HG03342 (cell line): Measurements from ENCODE around the gene TAT.
"Not testable (repeated sequence)": the region's sequence is repeated elsewhere in the genome, so short reads cannot be mapped to it uniquely, and the experiment has no call there.

Source experiments
- ATAC-seq: cut with Tn5 transposase; IDR thresholded peaks from one replicate; pipeline ENCODE4 v1.9.1; 2021; ENCODE audit warnings: mild to moderate bottlenecking, moderate library complexity; ENCODE audit not compliant: unreplicated experiment

The TAT gene

DNA sequence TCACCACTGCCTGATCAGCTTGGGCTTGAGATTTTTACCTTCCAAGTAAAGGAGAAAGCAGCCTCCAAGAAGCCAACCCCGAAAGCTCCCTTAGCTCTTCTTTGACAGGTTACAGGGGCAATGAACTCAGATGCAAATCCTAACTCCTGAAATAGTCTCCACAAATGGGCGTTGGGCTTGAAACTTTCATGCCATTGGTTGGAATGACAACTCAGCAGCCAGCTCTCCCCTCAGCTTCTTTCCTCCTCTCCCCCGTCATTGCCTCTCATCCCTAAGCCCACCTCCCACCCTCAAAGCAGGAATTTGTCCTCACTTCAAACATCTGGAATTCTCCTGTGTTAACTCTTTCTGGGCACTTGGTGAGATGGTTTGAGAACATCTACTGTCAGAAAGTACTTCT lies at the start of gene TAT:
TAT (minus strand) TSS at position 122 of the 400 bp plus-strand sequence. CDS start 677 bp downstream, outside the sequence.
- ATAC-seq = no peak

DNA sequence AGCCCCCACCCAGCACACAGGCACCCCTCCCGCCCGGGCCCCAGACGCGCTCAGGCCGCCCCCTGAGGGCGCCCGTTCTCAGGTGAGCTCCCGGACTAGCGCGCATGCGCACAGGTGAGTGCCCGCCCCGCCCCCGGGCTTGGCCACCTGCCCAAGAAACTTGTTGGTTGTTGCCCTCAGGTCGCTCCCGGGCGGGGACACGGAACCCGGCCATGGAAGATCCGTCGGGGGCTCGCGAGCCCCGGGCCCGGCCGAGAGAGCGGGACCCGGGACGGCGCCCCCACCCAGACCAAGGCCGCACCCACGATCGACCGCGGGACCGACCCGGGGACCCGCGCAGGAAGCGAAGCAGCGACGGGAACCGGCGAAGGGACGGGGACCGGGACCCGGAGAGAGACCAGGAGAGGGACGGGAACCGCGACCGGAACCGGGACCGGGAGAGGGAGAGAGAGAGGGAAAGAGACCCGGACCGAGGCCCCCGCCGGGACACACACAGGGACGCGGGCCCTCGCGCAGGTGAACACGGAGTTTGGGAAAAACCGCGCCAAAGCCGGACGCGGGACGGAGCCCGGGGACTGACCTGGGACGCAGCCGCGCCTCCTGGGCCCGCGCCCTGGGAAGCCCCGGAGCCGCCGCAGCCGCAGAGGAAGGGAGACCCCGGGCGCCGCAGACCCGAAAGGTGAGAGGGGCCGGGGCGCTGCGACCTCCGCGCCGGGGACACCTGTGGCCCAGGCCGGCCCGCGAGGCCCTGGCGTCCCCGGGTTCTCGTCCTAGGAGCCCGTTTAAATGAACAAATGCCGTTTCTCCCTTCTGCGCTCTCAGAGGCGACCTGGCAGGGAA lies 49.3 kb upstream of the TAT start, which contains the start of gene MARVELD3:
MARVELD3 (plus strand) TSS at position 167 of the 840 bp plus-strand sequence; CDS start at position 213, 46 bp downstream.
- ATAC-seq = no peak

DNA sequence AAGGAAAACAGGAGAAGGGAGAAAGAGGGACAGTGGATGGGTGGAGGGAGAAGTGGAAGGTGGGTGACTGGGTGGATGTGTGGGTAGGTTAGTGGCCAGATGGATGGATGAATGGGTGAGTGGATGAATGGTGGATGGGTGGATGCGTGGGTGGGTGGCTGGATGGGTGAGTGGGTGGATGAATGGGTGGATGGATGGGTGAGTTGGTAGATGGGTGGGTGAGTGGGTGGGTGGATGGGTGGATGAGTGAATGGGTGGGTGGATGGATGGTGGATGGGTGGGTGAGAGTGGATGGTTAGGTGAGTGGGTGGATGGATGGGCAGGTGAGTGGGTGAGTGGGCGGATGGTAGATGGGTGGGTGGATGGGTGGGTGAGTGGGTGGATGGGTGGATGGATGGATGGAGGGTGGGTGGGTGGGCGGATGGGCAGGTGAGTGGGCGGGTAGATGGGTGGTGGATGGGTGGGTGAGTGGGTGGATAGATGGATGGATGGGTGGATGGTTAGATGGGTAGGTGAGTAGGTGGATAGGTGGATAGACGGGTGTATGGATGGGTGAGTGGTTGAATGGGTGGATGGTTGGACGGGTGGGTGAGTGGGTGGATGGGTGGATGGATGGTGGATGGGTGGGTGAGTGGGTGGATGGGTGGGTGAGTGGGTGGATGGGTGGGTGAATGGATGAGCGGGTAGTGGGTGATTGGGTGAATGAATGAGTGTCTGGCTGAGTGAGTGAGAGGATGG lies 48.4 kb upstream of the TAT start:
- no peak for ATAC-seq

DNA sequence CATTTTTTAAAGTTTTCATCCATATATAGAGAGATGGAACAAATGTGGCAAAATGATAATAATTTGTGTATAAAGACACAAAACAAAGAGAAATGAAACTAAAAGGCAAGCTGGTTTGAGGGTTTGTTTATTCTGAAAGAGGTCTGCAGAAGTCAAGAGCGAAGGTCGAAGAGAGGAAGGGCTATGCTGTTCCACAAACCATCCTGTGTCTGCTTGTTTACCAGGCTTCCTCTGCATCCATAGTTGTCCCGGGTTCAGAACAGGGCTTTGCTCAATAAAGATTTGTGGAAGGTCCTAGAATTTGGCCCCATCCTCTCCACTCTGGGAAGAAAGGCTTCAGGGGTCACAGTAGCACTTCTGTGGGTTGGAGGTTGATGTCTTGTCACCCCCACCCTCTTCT lies 46.7 kb upstream of the TAT start:
- no peak for ATAC-seq

DNA sequence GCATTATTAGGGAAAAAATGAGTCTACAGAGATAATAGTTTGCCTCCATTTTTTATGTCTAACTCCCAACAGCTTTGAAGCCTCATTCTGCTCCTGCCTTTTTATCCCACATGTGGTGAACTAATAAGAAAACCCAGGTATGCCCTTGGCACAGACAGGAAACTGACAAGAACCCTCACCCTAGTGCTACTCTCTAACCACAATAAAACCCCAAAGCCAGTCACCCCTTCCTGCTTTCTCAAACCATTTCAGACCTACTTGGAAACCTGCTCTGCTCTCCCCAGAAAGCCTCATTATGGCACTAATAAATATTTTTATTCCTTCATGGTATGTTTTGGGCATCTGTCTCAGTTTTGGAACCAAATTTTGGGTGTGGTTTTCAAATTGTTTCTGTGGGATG lies 45.2 kb upstream of the TAT start:
- no peak for ATAC-seq

DNA sequence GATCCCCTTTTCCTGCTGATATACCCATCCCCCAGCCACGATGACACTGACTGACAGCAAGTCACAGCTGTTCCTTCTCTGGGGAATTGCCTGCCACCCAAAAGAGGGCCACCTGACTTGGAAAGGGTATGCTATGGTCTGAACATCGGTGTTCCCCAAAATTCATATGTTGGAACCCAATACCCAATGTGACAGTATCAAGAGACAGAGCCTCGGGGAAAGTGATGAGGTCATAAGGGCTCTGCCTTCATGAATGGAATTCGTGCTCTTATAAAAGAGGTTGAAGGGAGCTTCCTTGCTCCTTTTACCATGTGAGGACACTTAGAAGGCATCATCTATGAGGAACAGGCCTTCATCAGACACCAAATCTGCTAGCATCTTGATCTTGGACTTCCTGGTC lies 41.5 kb upstream of the TAT start:
- ATAC-seq = no peak

DNA sequence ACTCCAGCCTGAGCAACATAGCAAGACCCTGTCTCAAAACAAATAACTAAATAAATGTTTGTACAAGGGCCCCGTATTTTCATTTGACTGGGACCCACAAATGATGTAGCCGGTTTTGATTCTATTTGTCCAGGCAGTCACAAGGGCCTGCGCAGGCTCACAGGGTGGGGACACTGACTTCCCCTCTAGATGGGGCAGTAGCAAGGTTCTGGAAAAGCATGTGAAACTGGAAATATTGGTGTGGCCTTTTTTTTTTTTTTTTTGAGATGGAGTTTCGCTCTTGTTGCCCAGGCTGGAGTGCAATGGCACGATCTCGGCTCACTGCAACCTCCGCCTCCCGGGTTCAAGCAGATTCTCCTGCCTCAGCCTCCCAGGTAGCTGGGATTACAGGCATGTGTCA lies 38.1 kb upstream of the TAT start:
- not testable (repeated sequence) for ATAC-seq

DNA sequence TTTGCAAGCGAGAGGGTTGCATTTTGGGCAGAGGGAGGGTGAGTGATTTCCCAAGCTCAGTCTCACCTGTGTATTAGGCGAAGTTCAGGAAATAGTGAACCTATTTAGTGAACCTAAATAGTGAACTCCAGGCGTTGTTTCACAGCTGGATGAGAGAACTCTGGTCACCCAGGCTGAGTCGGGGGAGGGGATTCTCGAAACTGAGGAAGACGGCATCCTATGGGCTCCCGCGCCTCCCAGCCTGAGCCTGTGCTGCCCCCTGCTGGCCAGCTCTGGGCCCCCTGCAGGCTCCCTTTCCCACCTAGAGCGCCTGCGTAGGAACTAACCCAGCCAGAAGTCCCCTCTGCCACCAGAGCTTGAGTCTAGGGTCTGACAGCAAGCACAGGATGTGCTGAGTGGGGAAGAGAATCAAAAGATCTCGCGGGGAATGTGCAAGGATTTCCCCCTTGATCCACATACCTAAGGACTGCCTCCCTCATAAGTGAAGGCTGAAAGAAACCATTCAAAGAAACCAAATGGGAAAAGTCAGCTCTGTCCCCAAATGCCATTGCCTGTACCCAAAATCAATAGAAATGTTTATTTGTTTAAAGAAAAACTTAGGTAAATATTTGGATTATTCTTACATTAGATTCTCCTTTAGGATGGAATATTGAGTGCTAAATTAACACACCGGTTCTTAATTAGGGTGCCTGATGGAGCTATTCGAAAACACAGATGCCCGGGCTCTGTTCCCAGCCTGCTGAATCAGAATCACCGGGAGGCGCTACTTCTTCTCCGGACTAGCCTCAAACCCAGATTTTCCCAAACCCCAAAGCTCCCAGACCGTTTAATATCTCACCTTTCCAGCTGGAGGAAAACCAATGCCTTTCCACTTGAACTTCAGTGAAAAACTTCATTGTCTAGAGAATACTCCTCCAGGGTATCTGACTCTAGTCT lies 34.3 kb upstream of the TAT start:
- ATAC-seq = peak; percentile 64

DNA sequence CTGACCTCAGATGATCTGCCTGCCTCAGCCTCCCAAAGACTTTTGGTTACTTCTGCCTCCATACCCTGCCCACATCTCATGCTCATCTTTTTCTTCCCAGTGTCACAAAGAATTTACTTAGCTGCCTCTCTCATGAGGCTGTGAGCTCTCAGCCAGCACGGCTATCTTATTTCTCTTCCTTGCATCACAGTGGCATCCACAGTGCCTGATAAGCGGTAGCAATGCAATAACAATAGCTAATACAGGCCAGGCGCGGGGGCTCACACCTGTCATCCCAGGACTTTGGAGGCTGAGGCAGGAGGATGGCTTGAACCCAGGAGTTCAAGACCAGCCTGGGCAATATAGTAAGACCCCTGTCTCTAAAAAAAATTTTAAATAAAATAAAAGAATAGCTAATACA lies 33.6 kb upstream of the TAT start:
- no peak for ATAC-seq

DNA sequence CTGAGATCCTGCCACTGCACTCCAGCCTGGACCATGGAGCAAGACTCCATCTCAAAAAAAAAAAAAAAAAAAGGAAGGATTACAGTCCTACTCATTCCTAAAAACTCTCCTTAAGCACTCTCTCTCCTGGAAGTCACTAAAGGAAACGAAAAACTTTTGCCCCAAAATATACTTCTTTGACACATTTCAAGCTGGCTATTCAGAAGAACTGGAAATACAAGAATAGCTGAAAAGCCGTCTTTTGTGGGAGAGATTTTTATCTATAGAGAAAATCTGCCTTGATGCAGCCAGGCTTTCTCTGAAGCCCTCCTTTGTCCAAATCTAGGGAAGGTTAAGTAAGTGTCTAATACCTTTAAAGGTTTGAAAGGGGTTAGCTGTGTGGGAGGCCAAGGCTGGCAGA lies 32.2 kb upstream of the TAT start:
- no peak for ATAC-seq

DNA sequence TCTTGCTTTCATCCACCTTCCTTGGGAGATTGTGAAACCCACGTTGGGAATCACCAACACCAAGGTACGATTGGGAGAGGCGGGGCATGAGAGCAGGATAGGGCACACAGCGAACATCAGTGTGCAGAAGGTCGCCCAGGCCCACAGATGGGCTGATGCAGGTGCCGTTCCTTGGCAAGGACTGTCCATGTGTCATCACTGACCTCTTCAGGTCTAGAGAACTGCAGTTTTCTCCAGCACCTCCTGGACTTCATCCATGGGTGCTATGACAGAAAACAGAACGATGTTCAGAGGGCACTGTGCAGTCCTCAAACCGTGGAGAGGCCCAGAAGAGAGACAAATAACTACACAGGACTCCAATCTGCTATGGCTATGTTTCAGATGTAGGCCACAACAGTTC lies 23.9 kb upstream of the TAT start:
- no peak for ATAC-seq

DNA sequence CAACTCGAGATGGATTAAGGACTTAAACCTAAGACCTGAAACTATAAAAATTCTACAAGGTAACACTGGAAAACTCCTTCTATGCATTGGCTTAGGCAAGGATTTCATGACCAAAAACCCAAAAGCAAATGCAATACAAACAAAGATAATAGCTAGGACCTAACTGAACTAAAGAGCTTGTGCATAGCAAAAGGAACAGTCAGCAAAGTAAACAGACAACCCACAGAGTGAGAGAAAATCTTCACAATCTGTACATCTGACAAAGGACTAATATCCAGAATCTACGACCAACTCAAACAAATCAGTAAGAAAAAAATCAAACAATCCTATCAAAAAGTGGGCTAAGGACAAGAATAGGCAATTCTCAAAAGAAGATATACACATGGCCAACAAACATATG lies 21.5 kb upstream of the TAT start:
- not testable (repeated sequence) for ATAC-seq

DNA sequence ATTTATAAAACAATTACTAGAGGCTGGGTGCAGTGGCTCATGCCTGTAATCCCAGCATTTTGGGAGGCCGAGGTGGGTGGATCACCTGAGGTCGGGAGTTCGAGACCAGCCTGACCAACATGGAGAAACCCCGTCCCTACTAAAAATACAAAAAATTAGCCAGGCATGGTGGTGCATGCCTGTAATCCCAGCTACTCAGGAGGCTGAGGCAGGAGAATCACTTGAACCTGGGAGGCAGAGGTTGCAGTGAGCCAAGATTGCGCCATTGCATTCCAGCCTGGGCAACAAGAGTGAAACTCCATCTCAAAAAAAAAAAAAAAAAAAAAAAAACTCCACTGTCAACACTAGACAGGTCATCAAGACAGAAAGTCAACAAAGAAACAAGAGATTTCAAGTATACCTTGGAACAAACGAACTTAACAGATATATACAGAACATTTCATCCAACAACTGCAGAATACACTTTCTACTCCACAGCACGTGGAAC lies 18.5 kb upstream of the TAT start:
- ATAC-seq = not testable (repeated sequence)

DNA sequence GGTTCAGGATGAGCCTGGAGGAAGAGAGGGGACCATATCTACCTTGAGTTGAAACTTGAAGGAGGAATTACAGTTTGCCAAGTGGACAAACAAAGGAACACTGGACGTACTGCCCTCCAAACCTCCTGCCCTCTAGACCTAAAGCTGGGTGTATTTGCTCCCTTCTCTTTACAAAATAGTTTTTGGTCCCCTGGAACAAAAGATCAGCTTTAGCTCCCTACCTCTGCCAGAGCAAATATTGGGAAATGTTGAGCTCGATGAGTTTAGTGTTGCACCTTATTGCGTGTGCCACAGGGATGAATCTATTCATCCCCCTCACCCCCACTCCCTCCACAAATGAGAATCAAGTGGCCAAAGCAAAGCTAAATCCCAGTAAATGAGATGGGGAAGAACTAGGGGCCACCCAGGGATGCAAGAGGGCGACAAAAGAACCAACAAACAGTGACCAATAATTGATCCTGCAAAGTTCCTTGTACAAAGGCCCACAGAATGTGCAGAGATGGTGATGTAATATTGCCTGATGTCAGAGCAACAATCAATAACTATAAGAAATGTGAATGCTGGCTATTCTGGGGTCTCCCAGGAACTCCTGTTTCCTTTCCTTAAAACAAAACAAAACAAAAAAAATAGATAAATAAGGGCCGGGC lies 17.2 kb upstream of the TAT start:
- ATAC-seq = no peak

DNA sequence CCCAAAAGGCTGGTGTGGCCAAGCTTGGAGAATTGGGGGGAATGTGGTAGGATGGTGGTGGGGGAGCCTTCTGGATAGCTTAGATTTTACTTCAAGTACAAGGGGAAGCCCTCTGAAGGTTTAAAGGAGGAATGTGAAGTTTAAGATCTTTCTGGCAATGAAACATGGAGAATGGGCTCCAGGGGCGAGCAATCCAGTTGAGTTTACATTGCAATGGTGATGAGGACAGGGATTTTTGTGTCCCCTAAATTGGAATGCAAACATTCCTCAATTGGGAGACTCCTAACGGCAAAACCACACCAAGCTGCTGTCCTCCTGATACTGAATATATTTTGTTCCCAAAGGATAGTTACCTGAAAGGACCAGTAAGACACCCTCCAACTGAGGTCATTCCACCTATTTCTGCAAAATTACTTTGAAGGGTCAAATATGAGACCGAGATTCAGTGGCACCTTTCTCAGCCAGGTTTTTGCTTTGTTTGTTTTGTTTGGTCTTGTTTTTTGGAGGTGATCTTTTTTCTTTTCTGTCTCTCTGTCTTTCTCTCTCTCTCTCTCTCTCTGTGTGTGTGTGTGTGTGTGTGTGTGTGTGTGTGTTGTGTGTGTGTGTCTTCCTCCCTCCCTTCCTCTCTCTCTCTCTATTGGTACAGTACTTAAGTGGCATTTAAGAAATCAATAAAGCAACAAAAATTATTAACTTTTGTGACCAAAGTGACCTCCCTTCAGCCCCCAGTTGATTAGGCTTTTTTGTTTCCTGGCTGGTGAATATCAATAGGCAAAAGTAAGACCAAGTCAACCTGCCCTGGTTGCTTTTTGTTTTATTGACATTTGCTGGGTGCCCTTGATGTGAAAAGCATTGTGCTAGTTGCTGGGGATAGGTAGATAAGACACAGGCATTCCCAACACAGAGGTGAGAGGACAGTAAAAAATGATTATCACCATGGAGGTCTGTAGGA lies 16.4 kb upstream of the TAT start:
- no peak for ATAC-seq

DNA sequence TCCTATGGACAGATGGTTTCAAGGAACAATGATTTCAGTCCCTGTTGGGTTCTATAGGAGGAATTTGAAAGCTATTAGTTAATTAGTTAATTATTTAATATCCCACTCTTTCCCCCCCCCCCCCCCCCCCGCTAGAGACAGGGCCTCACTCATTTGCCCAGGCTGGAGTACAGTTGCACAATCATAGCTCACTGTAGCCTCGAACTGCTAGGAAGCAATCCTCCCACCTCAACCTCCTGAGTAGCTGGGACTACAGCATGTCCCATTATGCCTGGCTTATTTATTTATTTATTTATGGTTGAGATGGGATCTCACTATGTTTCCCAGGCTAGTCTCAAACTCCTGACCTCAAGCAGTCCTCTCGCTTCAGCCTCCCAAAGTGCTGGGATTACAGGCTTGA lies 15.0 kb upstream of the TAT start:
- no peak for ATAC-seq

DNA sequence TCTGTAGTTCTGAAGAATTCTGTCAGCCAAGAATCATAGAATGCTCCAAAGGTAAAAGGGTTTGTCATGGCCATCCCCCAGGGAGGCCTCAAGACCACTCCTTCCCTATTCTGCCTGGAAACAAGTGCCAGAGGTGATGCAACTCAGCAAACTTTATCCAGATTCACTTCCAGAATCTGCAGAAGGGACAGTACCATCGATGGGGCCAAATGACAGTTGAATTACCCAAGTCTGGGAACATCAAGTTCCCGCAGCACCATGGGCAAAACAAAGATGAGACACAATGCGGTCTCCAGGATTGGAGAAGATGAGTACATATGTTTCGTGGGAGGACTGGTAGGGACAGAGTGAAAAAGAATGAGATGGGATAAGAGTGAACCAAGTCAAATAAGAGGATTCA lies 13.7 kb upstream of the TAT start:
- no peak for ATAC-seq

DNA sequence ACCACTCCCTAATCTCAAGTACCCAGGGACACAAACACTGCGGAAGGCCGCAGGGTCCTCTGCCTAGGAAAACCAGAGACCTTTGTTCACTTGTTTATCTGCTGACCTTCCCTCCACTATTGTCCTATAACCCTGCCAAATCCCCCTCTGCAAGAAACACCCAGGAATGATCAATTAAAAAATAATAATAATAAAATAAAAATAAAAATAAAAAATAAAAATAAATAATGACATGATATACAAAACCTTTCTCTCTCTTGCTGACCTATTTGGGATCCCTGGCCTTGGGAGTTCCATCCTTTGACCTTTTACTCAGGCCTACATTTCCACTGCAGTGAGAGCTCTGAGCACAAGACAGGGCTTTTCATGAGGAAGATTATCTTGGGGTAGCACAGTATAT lies 13.2 kb upstream of the TAT start:
- not testable (repeated sequence) for ATAC-seq

DNA sequence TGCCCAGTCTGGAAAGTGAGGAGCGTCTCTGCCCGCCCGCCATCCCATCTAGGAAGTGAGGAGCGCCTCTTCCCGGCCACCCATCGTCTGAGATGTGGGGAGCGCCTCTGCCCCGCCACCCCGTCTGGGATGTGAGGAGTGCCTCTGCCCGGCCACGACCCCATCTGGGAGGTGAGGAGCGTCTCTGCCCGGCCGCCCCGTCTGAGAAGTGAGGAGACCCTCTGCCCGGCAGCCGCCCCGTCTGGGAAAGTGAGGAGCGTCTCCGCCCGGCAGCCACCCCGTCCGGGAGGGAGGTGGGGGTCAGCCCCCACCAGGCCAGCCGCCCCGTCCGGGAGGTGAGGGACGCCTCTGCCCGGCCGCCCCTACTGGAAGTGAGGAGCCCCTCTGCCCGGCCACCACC lies 12.4 kb upstream of the TAT start:
- not testable (repeated sequence) for ATAC-seq
